Stimulated activated CD4-positive, alpha-beta T cell treated with anti-CD3 and anti-CD28 coated beads, TNF-alpha, amount 100 ng/mL, for 48 hours (primary cell): ENCODE measurements around the gene CACNA2D4.

ENCODE experiments used
- DNase-seq, 3 donors: peaks; one replicate each; pipeline ENCODE4 v3.0.0-alpha.2; 2020; ENCODE audit warnings: low read depth in 3 of 3

CACNA2D4 gene

GRCh38 chr12:1815814-1816729 is 102.4 kb downstream of the CACNA2D4 start:
- no peak for DNase-seq

GRCh38 chr12:1815108-1815507 is 103.3 kb downstream of the CACNA2D4 start:
- no peak for DNase-seq

DNA sequence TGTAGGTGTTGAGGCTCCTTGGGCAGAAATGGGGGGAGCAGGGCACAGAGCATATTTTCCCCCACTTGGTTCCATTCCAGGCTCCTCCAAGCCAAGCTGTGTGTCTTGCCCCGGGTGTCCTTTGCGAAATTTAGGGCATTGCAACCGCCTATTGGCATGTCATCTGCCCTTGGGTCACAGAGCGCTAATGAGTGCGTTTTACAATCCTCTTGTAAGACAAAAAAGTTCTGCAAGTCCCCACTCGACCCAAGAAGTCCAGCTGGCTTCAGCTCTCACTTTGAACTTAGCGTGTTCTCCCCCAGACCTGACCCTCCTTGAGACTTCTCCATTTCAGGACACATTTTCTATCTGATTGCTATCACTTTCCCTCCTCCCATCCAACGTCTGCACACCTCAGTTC is 104.2 kb downstream of the CACNA2D4 start:
- DNase-seq, result no peak

GRCh38 chr12:1812650-1813302 is 105.7 kb downstream of the CACNA2D4 start:
- DNase-seq, result no peak

DNA sequence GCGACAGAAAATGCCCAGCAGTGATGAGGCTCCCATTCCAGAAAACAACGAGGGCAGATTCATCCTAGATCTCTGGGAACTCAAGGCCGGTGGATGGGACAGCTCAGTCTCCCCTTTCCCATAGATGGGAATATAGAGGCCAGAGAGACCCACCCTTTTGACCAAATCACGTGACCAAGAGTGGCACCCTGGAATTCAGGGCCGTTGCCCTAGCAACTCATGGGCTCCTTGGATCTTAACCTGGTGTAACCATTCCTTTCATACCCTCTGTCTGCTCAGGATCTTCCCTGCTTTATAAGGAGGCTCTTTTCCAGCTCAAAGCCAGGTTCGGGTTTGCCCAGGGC is 106.5 kb downstream of the CACNA2D4 start:
- DNase-seq, result no peak

GRCh38 chr12:1811281-1811947 is 107.0 kb downstream of the CACNA2D4 start:
- DNase-seq, result peak in 1 of 3 donors; percentile 14

- no peak for DNase-seq
Measured at GRCh38 chr12:1810931-1811280, 107.5 kb downstream of the CACNA2D4 start.

DNA sequence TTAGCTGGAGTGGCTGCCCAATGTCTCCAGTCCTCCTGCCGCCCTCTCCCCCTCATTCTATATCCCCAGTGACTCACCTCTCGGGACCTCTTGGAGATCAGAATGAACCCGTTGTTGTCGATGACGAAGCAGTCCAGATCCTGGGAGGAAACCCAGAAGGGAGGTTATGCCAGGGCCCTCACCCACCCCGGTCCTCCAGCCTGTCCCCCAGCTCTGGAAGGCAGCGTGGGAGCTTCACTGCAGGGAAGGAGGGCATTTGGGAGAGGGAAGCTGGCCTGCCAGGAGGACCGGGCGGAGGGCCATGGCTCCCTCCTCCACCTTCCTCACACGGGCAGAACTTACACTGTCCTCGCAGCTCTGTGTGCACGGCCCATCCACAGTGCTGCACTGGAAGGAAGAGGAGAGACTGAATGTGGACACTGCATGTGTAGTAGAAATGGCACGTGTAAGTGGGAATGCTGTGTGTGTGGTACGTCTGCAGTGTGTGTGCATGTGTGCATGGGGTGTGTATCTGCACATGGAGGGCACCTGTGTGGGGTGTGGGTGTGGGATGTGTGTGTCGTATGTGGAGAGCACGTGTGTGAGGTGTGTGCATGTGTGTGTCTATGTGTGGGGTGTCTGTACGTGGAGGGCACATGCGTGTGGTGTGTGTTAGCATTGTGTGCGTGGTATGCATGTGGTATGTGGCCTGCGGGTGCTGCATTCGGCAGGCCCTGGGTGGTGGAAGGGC is 108.1 kb downstream of the CACNA2D4 start:
- no peak for DNase-seq

DNA sequence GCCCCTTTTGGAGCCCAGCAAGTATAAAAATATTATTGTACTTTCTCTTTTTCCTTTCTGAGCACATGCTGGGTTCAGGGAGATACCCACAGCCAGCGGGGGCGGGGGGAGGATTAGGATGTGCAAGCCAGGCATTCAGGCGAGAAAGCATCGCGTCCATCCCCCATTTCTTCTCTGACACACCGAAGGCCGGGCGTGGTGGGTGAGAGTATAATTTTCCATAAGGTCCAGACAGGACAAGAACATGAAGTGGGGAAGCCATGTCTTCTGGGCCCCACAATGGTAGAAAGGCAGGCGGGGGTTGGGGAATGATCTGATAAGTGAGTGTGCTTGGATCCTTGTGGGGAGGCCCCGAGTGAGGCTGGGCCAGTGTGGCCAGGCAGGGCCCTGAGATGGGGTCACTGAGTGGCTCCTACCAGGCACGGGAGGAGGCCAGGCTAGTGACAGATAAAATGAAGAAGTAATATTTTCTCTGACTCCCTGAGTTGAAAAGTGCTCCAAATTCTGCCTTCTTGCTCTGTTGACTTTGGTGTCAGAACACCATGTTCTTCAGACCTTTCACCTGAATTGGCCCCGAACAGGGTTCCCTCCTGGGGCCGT is 108.8 kb downstream of the CACNA2D4 start:
- DNase-seq, result no peak

DNA sequence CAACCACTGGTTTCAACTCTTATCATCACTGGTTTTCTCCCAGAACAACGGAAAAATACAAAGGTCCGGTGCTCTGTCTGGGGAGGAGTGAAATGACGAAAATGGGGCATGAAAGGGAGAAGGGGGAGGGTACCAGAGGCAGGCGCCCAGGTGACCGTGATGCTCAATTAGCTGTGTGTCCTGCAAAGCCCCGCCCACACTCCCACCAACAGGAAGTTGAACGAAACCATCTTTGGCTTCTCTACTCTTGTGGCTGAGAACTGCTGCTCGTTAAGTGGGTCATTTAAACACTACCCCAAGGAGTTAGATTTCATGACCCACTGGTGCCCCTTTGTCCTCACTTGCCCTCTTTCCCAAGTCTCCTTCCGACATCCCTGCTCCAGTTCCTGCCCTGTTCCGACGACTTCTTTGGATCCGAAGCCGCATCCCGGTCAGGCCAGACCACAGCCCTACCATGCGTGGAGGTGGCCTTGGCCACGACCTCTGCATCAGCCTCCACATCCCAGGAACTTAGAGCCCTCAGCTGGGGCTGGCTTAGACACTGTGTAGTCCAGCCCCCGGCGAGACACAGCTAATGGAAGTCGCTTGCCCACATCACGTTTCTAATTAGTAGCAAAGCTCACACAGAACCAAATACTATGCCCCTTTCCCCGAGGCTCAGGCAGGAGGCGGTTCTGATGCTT is 109.5 kb downstream of the CACNA2D4 start:
- no peak for DNase-seq

DNA sequence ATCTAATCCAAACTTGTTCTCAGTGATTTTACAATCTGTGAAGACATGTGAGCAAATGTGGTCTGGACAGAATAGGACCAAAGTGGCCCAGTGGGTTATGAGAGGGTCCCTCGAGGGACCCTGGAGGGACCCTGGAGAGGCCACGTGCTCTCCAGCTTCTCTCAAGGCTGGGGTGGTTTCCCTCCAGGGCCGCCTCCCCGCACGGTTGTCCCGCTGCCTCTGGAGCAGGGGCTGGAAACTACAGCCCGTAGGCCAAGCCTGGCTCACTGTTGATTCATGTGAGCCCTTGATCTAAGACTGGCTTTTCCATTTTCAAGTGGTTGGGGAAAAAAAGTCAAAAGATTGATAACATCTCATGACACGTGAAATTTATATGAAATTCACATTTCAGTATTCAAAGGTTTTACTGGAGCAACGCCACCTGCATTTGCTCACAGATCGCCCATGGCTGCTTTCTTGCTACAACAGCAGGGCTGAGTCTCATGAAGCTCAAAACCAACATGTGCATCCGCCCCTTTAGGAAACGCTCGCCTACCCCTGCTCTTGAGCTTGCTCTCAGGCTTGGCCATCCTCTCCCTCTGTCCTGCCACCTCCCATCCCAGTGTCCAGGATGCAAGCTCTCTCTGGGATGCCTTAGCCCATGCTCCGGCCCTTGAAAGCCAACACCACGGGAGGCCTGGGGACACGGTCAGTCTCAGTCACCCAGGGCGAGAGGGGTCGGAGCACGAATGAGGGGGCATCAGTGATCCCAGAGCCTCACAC is 110.2 kb downstream of the CACNA2D4 start:
- DNase-seq, result no peak

GRCh38 chr12:1807087-1807860 is 111.2 kb downstream of the CACNA2D4 start:
- DNase-seq, result no peak

GRCh38 chr12:1806301-1807086 is 112.0 kb downstream of the CACNA2D4 start:
- no peak for DNase-seq

DNA sequence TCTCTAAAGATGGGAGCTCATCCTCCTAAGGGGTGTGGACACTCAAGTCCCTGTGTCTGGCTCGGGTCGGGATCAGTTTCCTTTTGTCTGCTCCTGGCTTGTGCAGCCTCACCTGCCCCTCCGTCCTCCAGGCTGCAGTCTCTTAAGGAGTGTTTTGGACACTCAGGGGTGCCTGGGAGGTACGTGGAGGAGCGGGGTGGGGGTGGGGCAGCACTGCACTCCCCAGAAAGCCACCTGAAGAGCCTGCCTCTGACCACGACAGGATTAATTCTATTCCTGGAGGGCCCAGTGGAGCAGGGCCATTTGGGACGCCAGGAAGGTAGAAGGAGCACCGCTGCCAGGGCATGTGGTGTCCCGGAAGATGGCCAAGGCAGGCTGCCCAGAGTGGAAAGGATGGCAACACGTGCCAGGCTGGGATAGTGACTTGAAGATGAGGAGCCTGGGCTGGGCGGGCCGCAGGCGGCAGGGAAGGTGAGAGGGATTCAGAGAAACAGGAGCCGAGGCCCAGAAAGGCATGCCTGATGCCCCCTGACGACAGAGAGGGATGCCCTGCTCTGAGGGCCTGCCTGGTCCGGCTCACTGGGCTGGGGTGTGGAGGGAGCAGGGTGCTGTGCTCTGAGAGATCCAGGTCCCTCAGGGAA is 112.9 kb downstream of the CACNA2D4 start:
- DNase-seq, result no peak

- DNase-seq, result peak; percentile 77 to 86 (median 78)
Measured at GRCh38 chr12:1804545-1805332, 113.7 kb downstream of the CACNA2D4 start.

DNA sequence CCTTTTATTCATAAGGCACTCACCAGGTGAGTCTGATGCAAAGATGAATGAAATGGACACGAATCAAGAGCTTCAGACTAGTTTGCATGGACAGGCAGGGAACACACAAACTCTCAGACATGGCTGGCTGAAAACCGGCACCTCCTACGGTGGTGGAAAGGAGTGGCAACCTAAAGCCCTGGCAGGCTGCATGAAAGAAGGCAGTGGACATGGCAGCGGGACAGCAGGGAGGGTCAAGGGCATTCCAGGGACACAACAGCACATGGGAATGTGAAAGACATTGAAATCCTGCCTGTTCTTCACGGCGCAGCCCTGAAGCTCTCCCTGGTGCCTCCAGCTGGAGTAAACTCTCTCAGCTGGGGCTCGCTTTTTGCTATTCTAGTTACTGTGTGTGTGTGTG is 114.7 kb downstream of the CACNA2D4 start:
- DNase-seq, result no peak

- no peak for DNase-seq
Measured at GRCh38 chr12:1801303-1801975, 117.0 kb downstream of the CACNA2D4 start.
